SK-N-MC (cell line): ENCODE data around the gene SFN.

Source experiments
- EZH2 ChIP-seq: fragments of 200-600 bp; sonication (generic); IDR thresholded peaks from one replicate; pipeline ENCODE4 v1.6.1; 2017; ENCODE audit warnings: antibody characterized with exemption
- POLR2AphosphoS5 ChIP-seq: IDR thresholded peaks from 2 replicates; pipeline ENCODE4 v1.6.1; 2012; ENCODE audit warnings: mild to moderate bottlenecking, low read depth, low read length, borderline replicate concordance

GRCh38 chr1:26909951-26910342 lies 47.0 kb downstream of the SFN start:
- TF ChIP-seq EZH2: no peak
- TF ChIP-seq POLR2AphosphoS5: no peak
